T-helper 2 cell treated with Interferon-gamma antibody and Interleukin-4, amounts not matched to agents 5 μg/mL and 100 μg/mL, for 36 hours (primary cell): ENCODE data around the gene CDHR2.

Experiments used
- DNase-seq: peaks from one replicate; pipeline ENCODE4 v3.0.0; 2021; ENCODE audit warnings: low spot score
- H3K27ac Mint-ChIP-seq: one replicate; pipeline ENCODE4 v1.8.0; 2021; ENCODE audit warnings: mild to moderate bottlenecking, mixed read lengths
- H3K27me3 Mint-ChIP-seq: one replicate; pipeline ENCODE4 v1.8.0; 2021; ENCODE audit warnings: low read depth, mixed read lengths
- H3K36me3 Mint-ChIP-seq: one replicate; pipeline ENCODE4 v1.8.0; 2021; ENCODE audit warnings: low read depth, mixed read lengths
- H3K4me1 Mint-ChIP-seq: one replicate; pipeline ENCODE4 v1.8.0; 2021; ENCODE audit warnings: low read depth, mixed read lengths
- H3K4me3 Mint-ChIP-seq: one replicate; pipeline ENCODE4 v1.8.0; 2022; ENCODE audit warnings: mild to moderate bottlenecking, moderate library complexity, mixed read lengths
- H3K9me3 Mint-ChIP-seq: one replicate; pipeline ENCODE4 v1.8.0; 2021; ENCODE audit warnings: mixed read lengths

The CDHR2 gene, protein sequence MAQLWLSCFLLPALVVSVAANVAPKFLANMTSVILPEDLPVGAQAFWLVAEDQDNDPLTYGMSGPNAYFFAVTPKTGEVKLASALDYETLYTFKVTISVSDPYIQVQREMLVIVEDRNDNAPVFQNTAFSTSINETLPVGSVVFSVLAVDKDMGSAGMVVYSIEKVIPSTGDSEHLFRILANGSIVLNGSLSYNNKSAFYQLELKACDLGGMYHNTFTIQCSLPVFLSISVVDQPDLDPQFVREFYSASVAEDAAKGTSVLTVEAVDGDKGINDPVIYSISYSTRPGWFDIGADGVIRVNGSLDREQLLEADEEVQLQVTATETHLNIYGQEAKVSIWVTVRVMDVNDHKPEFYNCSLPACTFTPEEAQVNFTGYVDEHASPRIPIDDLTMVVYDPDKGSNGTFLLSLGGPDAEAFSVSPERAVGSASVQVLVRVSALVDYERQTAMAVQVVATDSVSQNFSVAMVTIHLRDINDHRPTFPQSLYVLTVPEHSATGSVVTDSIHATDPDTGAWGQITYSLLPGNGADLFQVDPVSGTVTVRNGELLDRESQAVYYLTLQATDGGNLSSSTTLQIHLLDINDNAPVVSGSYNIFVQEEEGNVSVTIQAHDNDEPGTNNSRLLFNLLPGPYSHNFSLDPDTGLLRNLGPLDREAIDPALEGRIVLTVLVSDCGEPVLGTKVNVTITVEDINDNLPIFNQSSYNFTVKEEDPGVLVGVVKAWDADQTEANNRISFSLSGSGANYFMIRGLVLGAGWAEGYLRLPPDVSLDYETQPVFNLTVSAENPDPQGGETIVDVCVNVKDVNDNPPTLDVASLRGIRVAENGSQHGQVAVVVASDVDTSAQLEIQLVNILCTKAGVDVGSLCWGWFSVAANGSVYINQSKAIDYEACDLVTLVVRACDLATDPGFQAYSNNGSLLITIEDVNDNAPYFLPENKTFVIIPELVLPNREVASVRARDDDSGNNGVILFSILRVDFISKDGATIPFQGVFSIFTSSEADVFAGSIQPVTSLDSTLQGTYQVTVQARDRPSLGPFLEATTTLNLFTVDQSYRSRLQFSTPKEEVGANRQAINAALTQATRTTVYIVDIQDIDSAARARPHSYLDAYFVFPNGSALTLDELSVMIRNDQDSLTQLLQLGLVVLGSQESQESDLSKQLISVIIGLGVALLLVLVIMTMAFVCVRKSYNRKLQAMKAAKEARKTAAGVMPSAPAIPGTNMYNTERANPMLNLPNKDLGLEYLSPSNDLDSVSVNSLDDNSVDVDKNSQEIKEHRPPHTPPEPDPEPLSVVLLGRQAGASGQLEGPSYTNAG (N-terminal part only)

DNA sequence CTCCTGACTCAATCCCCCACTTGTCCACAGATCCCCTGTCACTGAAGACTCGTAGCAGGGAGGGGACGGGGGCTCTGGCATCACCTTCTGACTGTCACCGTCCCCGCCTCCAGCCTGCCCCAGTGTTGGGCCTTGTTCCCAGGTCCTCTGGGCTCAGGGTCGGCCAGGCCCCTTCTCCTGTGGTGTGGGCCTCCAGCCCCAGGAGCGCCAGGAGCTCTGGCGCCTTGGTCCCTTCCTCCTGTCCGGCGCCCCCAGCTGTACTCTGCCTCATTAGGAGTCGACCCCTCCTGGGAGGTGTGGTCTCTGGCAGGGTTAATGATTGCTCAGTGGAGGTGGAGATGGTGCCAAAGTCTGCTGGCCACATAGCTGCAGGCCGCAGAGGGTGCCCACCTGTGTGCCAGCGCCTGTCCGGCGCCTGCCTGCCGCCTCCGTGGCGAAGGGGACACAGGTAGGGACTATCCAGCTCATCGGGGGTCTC is at the start of gene CDHR2:
CDHR2 (plus strand) TSS at position 376 of the 478 bp plus-strand sequence. CDS start 16,011 bp downstream, outside the sequence.
- Mint-ChIP-seq H3K9me3 (no peaks in the 10 kb centered on the region), H3K4me3 (no peak within 1 kb of the TSS), H3K36me3 (peaks cover 5% of the 10 kb centered on the region), H3K27me3 (no peaks in the 10 kb centered on the region), H3K27ac (no peak within 1 kb of the TSS), H3K4me1 (peaks cover 13% of the 10 kb centered on the region)
- DNase-seq = no peak

DNA sequence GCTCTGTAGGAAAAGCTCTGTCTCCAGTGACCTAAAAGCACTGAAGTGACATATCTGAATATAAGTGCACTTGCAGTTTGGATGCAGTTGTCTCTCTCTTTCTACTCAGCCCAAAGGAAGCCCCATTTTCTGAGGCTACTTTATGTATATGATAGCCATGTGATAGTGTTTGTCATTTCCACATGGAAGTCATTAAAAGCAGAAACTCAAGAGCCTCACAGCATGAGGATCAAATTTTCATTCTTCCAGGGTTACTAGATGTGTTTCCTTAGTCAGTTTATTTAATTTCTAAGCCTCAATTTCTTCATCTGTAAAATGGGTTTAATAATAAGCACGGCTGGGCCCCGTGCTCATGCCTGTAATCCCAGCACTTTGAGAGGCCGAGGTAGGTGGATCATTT is 48.6 kb upstream of the CDHR2 start:
- H3K27me3 Mint-ChIP-seq = no peaks in the 10 kb centered on the region
- H3K27ac Mint-ChIP-seq = no peak overlapping the region
- H3K4me3 Mint-ChIP-seq = no peak overlapping the region
- peaks cover 2% of the 10 kb centered on the region for H3K4me1 Mint-ChIP-seq
- peaks cover 63% of the 10 kb centered on the region for H3K36me3 Mint-ChIP-seq
- H3K9me3 Mint-ChIP-seq = no peaks in the 10 kb centered on the region
- DNase-seq = no peak

DNA sequence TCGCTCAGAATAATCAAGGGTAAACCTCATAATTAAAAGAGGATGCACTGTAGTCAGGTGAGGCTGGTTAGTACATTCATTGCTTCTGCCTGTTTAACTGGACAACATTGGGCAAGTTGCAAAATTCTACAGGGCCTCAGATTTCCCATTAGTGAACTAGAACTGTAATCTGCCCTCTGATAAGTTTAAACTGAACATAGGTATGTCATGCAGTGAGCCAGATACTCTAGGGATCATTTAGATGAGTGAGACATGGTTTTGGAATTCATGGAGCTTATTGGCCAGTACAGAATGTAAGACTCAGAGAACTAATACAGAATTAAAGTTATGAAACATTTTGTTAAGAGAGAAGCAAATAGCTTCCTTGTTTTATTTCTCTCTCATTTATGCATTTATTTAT is 47.8 kb upstream of the CDHR2 start:
- H3K4me3 Mint-ChIP-seq = no peak overlapping the region
- no peaks in the 10 kb centered on the region for H3K27me3 Mint-ChIP-seq
- peaks cover 2% of the 10 kb centered on the region for H3K4me1 Mint-ChIP-seq
- DNase-seq = no peak
- no peaks in the 10 kb centered on the region for H3K9me3 Mint-ChIP-seq
- no peak overlapping the region for H3K27ac Mint-ChIP-seq
- H3K36me3 Mint-ChIP-seq = peaks cover 61% of the 10 kb centered on the region

DNA sequence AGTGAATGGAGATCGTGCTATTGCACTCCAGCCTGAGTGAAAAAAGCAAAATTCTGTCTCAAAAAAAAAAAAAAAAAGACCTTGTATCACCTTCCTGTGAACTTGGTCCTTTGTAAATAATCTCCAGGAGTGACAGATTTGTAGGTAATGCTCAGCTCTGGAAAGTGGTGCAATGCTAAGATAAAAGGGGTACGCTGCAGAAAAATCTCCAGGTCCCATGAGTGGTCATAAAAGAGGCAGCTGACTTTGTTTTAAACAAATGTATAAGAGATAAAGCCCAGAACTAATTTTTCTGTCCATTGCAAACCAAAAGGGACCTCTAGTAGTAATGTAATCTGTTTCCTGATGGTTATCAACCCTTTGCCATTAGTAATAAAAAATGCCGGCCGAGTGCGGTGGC is 45.6 kb upstream of the CDHR2 start:
- H3K36me3 Mint-ChIP-seq = peaks cover 66% of the 10 kb centered on the region
- DNase-seq = no peak
- no peaks in the 10 kb centered on the region for H3K27me3 Mint-ChIP-seq
- H3K27ac Mint-ChIP-seq = no peak overlapping the region
- no peaks in the 10 kb centered on the region for H3K9me3 Mint-ChIP-seq
- H3K4me1 Mint-ChIP-seq = no peaks in the 10 kb centered on the region
- no peak overlapping the region for H3K4me3 Mint-ChIP-seq

DNA sequence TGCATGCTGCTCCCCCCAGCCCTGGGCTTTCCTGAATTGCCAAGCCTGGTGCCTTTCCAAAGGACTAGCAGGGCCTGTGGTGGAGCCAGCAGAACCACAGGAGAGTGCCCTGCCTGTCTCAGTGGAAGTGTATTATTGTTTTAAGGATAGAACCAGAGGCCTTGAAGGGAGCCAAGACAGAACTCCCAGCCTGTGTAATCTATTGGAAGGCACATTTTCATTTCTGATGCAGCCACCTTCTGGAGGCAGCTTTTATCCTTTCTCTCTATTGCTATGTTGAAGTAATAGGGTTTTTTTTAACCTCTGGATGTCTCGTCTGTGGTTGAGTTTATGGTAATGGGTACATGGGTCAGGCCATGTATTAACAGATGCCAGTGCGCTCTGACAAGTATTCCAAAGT is 41.2 kb upstream of the CDHR2 start:
- Mint-ChIP-seq H3K9me3 (no peaks in the 10 kb centered on the region), H3K27me3 (no peaks in the 10 kb centered on the region), H3K4me3 (no peak overlapping the region), H3K4me1 (peaks cover 10% of the 10 kb centered on the region), H3K36me3 (peaks cover 47% of the 10 kb centered on the region), H3K27ac (no peak overlapping the region)
- no peak for DNase-seq

DNA sequence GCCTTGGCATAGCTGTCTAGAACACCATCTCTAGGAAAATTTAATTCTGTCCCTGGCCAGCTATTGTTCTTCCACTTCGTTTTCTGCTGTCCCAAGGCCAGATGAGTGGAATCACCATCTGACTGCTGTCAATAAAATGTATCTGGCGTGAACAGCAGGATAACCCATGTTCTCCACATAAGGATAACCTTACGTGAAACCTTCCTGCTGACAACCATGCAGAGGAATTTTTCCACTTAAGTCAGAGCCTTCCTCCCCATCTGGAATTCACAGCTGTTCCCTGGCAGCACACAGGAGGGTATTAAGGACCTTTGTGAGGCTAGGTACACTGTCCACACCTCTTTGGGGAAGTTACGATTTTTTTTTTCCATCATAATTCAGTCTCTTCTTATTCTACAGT is 40.5 kb upstream of the CDHR2 start:
- Mint-ChIP-seq H3K36me3 (peaks cover 45% of the 10 kb centered on the region), H3K27ac (no peak overlapping the region), H3K9me3 (no peaks in the 10 kb centered on the region), H3K4me3 (no peak overlapping the region), H3K27me3 (no peaks in the 10 kb centered on the region), H3K4me1 (peaks cover 10% of the 10 kb centered on the region)
- no peak for DNase-seq

DNA sequence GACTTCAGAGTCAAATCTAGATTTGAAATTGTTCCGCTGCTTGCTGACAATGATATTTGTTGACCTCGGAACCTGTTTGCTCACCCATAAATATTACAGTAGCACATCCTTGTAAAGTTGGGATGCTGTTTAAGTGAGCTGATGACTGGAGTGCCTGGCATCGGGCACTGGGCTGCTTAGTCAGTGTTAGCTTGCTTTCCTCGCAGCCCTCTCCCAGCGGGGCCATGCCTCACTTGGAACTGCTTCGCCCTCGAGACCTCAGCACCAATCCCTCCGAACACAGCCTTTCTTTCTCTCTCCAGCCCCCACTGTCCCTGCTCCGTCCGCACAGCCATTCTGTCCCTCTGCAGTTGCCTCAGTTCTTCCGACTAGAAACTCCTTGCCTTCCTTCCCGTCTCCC is 35.4 kb upstream of the CDHR2 start:
- Mint-ChIP-seq H3K27ac (no peak overlapping the region), H3K36me3 (peaks cover 4% of the 10 kb centered on the region), H3K9me3 (no peaks in the 10 kb centered on the region), H3K4me3 (no peak overlapping the region), H3K27me3 (no peaks in the 10 kb centered on the region), H3K4me1 (peaks cover 19% of the 10 kb centered on the region)
- no peak for DNase-seq

DNA sequence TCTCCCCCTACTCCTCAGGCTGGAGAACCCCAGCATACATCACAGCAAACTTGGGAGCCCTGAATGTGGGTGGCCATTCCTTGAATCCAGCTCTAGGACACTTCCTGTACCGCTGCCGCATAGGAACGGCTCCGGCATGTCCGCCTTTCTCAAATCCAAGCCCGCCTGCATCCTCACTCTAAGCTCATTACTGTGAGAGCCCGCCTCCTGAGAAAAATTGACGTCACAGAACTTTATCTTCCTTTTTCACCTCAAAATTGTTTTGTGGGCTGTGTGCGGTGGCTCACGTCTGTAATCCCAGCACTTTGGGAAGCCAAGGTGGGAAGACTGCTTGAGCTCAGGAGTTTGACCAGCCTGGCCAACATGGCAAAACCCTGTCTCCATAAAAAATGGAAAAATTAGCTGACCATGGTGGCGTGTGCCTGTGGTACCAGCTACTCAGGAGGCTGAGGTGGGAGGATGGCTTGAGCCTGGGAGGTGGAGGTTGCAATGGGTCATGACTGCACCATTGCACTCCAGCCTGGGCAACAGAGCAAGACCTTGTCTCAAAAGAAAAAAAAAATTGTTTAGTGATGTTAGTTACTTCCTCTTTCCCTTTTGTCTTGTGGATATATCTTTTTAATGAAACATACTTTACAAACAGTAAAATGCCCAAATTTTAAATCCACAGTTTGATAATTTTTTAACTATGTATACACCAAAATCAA is 34.7 kb upstream of the CDHR2 start:
- Mint-ChIP-seq H3K4me3 (no peak overlapping the region), H3K9me3 (no peaks in the 10 kb centered on the region), H3K4me1 (peaks cover 19% of the 10 kb centered on the region), H3K27ac (no peak overlapping the region), H3K27me3 (no peaks in the 10 kb centered on the region), H3K36me3 (peaks cover 4% of the 10 kb centered on the region)
- no peak for DNase-seq

DNA sequence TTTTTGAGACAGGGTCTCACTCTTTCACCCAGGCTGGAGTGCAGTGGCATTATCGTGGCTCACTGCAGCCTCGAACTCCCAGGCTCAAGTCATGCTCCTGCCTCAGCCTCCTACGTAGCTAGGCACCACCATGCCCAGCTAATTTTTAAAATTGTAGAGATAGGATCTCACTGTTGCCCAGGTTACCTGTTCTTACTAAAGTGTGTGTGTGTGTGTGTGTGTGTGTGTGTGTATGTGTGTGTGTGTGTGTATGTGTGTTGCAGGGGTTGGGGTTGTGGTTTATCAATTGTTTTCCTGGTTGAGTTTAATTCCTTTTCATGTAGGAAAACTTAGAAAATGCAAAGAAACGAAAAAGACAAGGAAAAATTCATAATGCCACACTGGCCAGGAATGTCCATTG is 33.7 kb upstream of the CDHR2 start:
- H3K27ac Mint-ChIP-seq = no peak overlapping the region

DNA sequence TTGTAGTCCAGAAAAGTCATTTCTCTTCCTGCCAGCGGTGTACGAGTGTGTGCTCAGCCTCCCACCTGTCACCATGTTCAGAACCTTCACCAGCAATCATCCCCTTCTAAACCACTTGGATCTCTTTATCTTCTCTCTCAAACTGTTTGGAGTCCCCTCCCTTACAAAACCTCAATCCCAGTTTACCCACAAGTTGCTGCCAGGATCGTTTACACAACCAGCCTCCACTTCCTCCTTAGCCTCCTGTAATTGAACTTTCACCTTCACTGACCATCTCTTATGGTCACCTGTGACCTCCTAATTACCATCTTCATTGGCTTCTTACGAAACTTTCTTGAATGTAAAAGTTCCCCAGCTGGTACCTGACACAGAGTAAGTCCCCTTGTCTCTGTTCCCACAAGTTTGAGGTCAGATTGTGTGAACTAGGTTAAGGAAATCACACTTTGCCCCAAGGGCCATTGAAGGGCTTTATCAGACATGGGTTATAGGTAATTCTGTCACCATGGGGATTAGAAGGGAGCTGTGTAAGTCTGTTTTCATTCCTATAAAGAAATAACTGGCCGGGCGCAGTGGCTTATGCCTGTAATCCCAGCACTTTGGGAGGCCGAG is 32.0 kb upstream of the CDHR2 start:
- H3K27me3 Mint-ChIP-seq = no peaks in the 10 kb centered on the region
- no peaks in the 10 kb centered on the region for H3K36me3 Mint-ChIP-seq
- no peak for DNase-seq
- H3K4me3 Mint-ChIP-seq = no peak overlapping the region
- no peaks in the 10 kb centered on the region for H3K9me3 Mint-ChIP-seq
- peaks cover 16% of the 10 kb centered on the region for H3K4me1 Mint-ChIP-seq
- no peak overlapping the region for H3K27ac Mint-ChIP-seq

More for the DNA sequence above, 33.7 kb upstream of the CDHR2 start:
- DNase-seq = no peak
- Mint-ChIP-seq H3K4me3 (no peak overlapping the region), H3K4me1 (peaks cover 19% of the 10 kb centered on the region), H3K36me3 (no peaks in the 10 kb centered on the region), H3K9me3 (no peaks in the 10 kb centered on the region), H3K27me3 (no peaks in the 10 kb centered on the region)

DNA sequence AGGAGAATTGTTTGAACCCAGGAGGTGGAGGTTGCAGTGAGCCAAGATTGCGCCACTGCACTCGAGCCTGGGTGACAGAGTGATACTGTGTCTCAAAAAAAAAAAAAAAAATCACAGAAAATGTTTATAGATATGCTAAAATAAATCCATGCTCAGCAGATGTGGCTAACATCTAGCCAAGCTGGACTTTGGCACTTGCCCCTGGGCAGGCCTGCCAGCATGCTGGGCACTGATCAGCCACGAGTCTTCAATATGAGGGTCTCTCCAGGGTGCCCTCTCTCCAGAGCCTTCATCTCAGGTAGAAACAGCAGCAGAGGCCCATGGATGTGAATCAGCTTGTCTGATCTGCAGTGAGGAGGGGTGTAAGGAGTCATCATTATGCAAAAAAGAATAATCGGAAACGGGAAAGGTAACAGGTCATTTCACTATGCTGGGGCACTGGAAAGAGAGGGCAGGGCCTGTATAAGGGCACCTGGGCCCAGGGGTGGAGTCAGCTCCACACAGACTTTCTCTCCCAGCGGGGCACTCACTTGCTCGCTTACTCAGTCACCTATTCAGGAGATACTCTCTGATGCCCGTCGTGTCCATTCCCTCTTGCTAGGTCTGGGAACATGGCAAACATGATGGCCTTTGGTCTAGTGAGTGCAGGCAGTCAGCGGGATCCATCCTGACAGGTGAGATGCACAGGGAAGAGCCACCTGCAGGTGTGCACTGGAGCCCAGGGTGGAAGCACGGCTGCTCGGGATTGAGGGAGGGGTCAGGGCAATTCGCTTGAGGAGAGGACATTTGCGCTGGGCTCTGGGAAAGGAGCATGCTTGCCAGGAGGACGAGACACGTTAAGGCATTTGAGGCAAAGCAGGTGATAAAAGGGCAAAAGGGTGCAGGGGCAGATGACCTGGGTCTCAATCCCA is 29.1 kb upstream of the CDHR2 start:
- no peak for DNase-seq
- Mint-ChIP-seq H3K4me3 (no peak overlapping the region), H3K9me3 (no peaks in the 10 kb centered on the region), H3K27me3 (no peaks in the 10 kb centered on the region), H3K36me3 (no peaks in the 10 kb centered on the region), H3K27ac (no peak overlapping the region), H3K4me1 (peaks cover 5% of the 10 kb centered on the region)

DNA sequence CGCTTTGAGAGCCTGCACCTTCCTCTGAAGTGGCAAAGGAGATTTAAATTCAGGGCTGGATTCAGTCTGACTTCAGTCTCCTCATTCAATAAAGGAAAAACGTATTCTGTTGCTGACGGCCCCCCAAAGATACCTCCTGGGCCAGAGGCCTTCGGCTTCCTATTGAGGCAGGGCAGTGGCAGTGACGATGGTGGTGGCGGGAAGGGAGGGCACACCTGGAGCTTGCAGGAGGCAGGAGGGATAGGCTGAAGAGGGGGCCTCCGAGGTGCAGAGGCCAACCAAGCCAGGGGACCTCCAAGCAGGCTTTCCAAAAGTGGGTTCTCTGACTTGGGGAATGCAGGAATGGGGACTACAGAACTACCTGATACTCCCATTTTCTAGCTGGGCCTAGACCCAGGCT is 27.9 kb upstream of the CDHR2 start:
- peaks cover 5% of the 10 kb centered on the region for H3K4me1 Mint-ChIP-seq
- no peak overlapping the region for H3K4me3 Mint-ChIP-seq
- no peak for DNase-seq
- H3K9me3 Mint-ChIP-seq = no peaks in the 10 kb centered on the region
- no peaks in the 10 kb centered on the region for H3K27me3 Mint-ChIP-seq
- H3K27ac Mint-ChIP-seq = no peak overlapping the region
- H3K36me3 Mint-ChIP-seq = peaks cover 5% of the 10 kb centered on the region
